GM19099 (cell line): ENCODE data around the gene VMO1.

ENCODE experiments used
- POLR2A ChIP-seq: IDR thresholded peaks from 3 replicates; pipeline ENCODE4 v1.6.1; 2011; ENCODE audit warnings: low read depth; ENCODE audit not compliant: insufficient read length; ENCODE audit errors: extremely low read depth

The VMO1 gene

DNA sequence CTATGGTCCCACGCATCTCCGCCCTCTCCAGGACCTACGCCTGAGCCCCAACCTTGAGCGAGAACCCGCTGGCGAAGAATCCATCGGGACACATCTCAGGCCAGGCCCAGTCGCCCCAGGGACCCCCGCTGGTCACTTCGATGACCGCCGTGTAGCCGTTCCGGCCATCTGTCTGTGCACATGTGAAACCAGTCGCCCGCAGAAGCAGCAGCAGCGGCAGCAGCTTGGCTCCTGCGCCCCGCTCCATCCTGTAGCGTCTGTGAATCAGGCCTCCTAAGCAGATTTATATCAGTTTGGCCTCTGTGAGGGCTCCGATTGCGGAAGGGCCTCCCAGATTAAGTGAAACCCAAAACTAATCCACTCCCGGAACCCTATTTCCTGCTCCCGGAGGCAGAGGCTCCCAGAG, at the start of gene VMO1:
VMO1 (minus strand) TSS at position 259 of the 406 bp plus-strand sequence; CDS start at position 247, 12 bp downstream.
- no peak for TF ChIP-seq POLR2A

GRCh38 chr17:4834681-4835020, 48.5 kb upstream of the VMO1 start:
- no peak for TF ChIP-seq POLR2A

GRCh38 chr17:4833941-4834680, 47.9 kb upstream of the VMO1 start:
- TF ChIP-seq POLR2A, result no peak

DNA sequence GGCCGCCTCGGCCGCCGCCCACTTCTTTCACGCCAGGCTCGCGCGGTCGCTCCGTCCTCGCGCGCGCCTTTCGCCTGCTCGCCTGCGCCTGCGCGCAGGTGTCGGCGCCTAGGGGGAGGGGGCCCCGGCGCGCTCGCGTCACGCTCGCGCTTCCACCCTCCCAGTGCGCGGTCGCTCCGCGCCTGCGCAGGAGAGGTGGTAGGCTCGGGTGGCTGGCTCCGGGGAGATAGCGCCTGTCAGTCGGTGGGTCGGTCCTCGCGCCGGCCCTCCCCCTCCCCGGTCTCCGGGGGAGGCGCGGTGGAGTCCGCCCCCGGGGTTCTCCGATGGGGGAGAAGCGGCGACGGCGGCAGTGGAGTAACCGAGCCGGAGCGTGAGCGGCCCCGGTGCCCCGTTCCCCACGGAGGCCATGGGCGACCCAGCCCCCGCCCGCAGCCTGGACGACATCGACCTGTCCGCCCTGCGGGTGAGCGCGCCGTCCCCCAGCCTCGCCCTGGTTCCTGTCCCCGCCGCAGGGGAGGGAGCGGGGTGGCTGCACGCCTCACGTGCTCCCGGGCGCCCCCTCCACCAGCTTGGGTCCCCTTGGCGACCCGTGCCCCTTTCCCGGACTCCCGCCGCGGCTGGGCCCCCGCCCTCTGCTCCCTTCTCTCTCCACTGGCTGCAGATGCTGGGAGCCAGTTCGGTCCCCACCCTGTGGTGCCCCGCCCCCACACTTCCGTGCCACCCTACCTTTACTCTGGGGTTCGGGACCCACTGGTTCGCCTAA, 47.2 kb upstream of the VMO1 start, which contains the start of gene MINK1:
MINK1 (plus strand) TSS at position 163 of the 763 bp plus-strand sequence; CDS start at position 407, 244 bp downstream.
- TF ChIP-seq POLR2A, result peak; percentile 77

DNA sequence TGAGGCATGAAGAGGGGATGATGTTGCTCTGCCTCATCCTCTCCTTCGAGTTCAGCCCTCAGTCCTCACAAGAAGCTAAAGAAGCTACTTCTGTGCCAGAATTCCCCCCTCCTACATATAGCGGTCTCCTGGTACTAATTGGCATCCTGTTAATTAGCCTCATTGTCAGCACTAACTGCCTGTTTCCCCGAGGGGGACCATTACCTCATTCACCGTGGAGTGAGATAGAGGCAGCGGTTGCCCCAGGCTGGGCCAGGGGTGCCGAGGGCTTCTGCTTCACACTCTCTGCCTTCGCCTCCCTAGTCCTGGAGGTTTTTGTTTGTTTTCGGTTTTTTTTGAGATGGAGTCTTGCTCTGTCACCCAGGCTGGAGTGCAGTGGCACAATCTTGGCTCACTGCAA, 41.2 kb upstream of the VMO1 start:
- TF ChIP-seq POLR2A, result no peak

- no peak for TF ChIP-seq POLR2A
Measured at GRCh38 chr17:4823373-4824089, 37.4 kb upstream of the VMO1 start.

DNA sequence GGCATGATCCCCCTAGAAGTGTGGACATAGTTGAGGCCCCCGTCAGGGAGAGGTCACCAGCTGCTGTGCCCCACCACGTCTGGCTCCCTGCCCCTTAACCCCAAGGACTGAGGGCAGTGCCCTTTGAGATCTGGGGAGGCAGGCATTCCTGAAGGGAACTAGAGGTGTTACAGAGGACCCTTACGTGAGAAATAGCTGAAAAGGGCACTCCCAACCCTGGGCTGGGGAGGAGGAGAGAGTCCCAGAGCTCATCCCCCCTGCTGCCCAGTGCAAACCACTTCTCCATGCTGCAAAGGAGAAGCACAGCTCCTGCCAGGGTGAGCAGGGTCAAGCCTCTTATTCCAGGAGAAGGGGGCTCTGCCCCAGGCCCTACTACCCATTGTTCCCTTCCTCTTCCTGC, 36.7 kb upstream of the VMO1 start:
- TF ChIP-seq POLR2A, result no peak

- TF ChIP-seq POLR2A, result no peak
Measured at GRCh38 chr17:4818276-4818675, 32.1 kb upstream of the VMO1 start.

DNA sequence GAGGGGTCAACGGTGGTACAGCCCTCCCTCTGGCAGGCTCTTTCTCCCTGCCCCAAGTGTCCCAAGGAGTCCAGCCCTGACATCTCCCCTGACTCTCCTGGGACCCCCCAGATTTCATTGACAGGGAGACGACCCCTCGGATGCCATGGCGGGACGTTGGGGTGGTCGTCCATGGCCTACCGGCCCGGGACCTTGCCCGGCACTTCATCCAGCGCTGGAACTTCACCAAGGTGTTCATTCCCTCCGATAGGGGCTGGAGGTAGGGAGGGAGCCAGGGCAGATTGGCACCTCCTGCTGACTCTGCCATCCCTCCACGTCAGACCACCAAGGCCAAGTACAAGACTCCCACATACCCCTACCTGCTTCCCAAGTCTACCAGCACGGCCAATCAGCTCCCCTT, 30.7 kb upstream of the VMO1 start:
- TF ChIP-seq POLR2A, result no peak

- TF ChIP-seq POLR2A, result no peak
Measured at GRCh38 chr17:4815043-4815675, 29.0 kb upstream of the VMO1 start.

GRCh38 chr17:4812690-4813089, 26.5 kb upstream of the VMO1 start:
- TF ChIP-seq POLR2A, result no peak

GRCh38 chr17:4811471-4811870, 25.3 kb upstream of the VMO1 start:
- no peak for TF ChIP-seq POLR2A

DNA sequence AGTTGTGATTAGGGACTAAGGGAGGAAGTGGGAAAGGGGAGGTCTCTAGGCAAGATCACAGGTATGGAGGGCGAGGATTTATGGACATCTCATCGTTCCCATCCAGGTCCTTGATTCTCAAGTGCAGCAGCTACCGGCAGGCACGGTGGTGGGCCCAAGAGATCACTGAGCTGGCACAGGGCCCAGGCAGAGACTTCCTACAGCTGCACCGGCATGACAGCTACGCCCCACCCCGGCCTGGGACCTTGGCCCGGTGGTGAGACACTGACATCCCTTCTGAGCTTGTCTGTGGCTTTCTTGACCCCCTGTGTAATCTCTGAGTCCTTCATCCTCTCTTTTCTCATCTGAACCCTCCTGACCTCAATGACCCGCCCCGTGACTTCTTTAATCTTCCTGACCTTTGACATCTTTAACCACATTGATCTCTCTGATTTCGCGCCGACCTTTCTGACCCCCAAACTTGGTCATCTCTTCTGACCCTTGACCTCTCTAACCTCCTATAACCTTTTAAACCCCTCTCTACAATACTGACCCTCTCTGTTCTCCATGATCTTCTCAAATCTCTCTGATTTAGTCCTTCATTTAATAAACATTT, 24.6 kb upstream of the VMO1 start:
- TF ChIP-seq POLR2A, result no peak

DNA sequence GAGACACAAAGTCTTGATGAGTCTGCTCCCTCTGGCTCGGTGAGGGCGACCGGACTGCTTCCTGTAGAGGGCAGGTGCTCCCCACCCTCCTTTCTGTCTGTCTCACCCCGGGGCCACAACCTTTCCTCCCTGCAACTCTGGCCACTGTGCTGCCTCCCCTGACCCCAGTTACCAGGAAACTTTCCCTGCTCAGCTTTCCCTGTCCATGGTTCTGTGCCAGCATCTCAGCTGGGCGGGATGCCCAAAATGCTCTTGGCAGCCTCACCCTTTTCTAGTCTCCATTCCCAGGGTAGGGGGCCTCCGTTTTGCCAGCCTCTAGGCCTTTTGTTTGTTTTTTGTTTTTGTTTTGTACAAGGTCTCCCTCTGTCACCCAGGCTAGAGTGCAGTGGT, 22.2 kb upstream of the VMO1 start:
- TF ChIP-seq POLR2A, result no peak
